A549 treated with dexamethasone at 1 μM for 4 hours (cell line): ENCODE results near the gene ZNF219. TPM values are rescaled to one million over a fixed set of nuclear protein-coding genes. Genes with fewer than 3 reads are reported as not detected.

Source experiments
- total RNA-seq: library from RNA; stranded (reverse); fragments of 200-300 nt; extraction: Qiagen RNA extraction; gene quantifications from 5 replicates; pipeline ENCODE4 v1.2.3, GENCODE V29; 2022

ZNF219 gene
- 16.2 to 30.7 TPM (median 28.5 TPM) in 5 replicates for total RNA-seq

GRCh38 chr14:21098076-21098891 is at the start of gene ZNF219:
TSS of gene ZNF219 (minus strand) at chr14:21098655. CDS start at chr14:21093591, 5,064 bp downstream.

GRCh38 chr14:21100931-21101330 is 2.5 kb upstream of the ZNF219 start, which contains the start of gene TMEM253:
TSS of gene TMEM253 (plus strand) at chr14:21101066. CDS start at chr14:21101344, 278 bp downstream.

GRCh38 chr14:21070083-21070609 is 28.3 kb downstream of the ZNF219 start, which contains the start of gene ARHGEF40:
TSS of gene ARHGEF40 (plus strand) at chr14:21070304. CDS start at chr14:21070397, 93 bp downstream.

GRCh38 chr14:21057803-21058675 is 40.4 kb downstream of the ZNF219 start, which contains the start of gene RNASE8:
TSS of gene RNASE8 (plus strand) at chr14:21057822. CDS start at chr14:21057893, 71 bp downstream.

GRCh38 chr14:21041676-21042433 is 56.6 kb downstream of the ZNF219 start, which contains the start of gene RNASE7:
TSS of gene RNASE7 (plus strand) at chr14:21042362. CDS start at chr14:21042993, 631 bp downstream.

Other genes starting within 250 kb of the ZNF219 start
- gene RNASE3, start 207.3 kb downstream of the ZNF219 start, total RNA-seq = not detected in 5 replicates
- gene RNASE2, start 143.2 kb downstream of the ZNF219 start, total RNA-seq = not detected in 5 replicates
- gene METTL17, start 108.7 kb downstream of the ZNF219 start, total RNA-seq = 64.2 to 74.5 TPM (median 71.2 TPM) in 5 replicates
- gene SLC39A2, start 99.4 kb downstream of the ZNF219 start, total RNA-seq = not detected in 5 replicates
- 2.1 to 3.3 TPM (median 2.6 TPM) in 5 replicates for gene NDRG2, start 73.6 kb downstream of the ZNF219 start, total RNA-seq
- gene TPPP2, start 68.4 kb downstream of the ZNF219 start, total RNA-seq = not detected in 5 replicates
- gene RNASE13, start 63.8 kb downstream of the ZNF219 start, total RNA-seq = not detected in 5 replicates
- gene RNASE7, start 56.3 kb downstream of the ZNF219 start, total RNA-seq = not detected in 5 replicates
- not detected in 5 replicates for gene RNASE8, start 40.8 kb downstream of the ZNF219 start, total RNA-seq
- 6.1 to 9.8 TPM (median 9.0 TPM) in 5 replicates for gene ARHGEF40, start 28.4 kb downstream of the ZNF219 start, total RNA-seq
- gene TMEM253, start 2.4 kb upstream of the ZNF219 start, total RNA-seq = 0.90 to 1.1 TPM (median 0.96 TPM) in 5 replicates
- gene OR5AU1, start 57.4 kb upstream of the ZNF219 start, total RNA-seq = not detected in 5 replicates
- 867 to 980 TPM (median 927 TPM) in 5 replicates for gene HNRNPC, start 170.8 kb upstream of the ZNF219 start, total RNA-seq
- 0.15 to 0.39 TPM (median 0.25 TPM) in 5 replicates for gene RPGRIP1, start 181.4 kb upstream of the ZNF219 start, total RNA-seq